Colon (tissue), 2 donors: Measurements from ENCODE around the gene NR2F1.

Source experiments
- FAIRE-seq: peaks from 2 replicates; lab custom pipeline; 2012; peaks lifted over from hg19 to GRCh38; lab: Jason Lieb, UNC
- donor health status: control.
- donor health status: control.

Gene NR2F1

GRCh38 chr5:93642526-93642925, 59.5 kb downstream of the NR2F1 start:
- FAIRE-seq: no peak
